Measurements from ENCODE around the gene GLTP. TPM values are rescaled to one million over a fixed set of nuclear protein-coding genes. Genes with fewer than 3 reads are reported as not detected.

Gene GLTP
- total and polyA plus RNA-seq, 2 of the 13 experiments (the other 11 are each of a cell fraction or from before 2014, with no cell fraction given), result 10.7 to 12.9 TPM

DNA sequence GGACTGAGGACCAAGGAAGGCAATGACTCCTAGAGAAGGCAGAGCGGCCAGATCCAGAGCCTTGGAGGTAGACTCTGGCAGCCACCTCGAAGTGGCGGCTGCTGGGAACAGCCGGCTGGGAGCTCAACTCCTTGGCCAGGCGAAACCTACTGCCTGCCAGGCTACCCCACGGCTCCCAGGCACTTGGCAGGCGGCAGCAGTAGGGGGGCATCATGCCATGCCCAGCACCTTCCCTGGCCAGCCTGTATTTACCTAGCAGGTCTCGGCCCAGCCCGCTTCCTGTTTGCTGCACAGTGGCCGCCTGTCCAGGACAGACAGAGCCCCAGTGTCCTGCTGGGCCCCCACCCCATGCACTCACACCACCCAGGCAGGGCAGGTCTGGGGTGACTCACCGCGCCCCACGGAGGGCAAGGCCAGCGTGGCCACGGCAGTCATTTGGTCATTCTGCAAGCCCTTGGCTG is 57.4 kb downstream of the GLTP start (continued):
- TF ChIP-seq, protein P1, sequence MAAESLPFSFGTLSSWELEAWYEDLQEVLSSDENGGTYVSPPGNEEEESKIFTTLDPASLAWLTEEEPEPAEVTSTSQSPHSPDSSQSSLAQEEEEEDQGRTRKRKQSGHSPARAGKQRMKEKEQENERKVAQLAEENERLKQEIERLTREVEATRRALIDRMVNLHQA (CRISPR knock-in tag; IDR thresholded peaks at IDR 0.05), result no peak
- peak; percentile 71 for TF ChIP-seq SKI (IDR thresholded peaks at IDR 0.05; ENCODE audit: partially characterized antibody)
- no peak for TF ChIP-seq FOXA1 (IDR thresholded peaks at IDR 0.05)
- peak; percentile 91 for TF ChIP-seq FOXA1 (CRISPR knock-in tag; IDR thresholded peaks at IDR 0.05)
- 0 out of 2 replicates have a peak, but pooled peaks have one; percentile 61 for TF ChIP-seq ZKSCAN8 (CRISPR knock-in tag; IDR thresholded peaks at IDR 0.05; ENCODE audit: borderline replicate concordance)
- TF ChIP-seq, protein P2, sequence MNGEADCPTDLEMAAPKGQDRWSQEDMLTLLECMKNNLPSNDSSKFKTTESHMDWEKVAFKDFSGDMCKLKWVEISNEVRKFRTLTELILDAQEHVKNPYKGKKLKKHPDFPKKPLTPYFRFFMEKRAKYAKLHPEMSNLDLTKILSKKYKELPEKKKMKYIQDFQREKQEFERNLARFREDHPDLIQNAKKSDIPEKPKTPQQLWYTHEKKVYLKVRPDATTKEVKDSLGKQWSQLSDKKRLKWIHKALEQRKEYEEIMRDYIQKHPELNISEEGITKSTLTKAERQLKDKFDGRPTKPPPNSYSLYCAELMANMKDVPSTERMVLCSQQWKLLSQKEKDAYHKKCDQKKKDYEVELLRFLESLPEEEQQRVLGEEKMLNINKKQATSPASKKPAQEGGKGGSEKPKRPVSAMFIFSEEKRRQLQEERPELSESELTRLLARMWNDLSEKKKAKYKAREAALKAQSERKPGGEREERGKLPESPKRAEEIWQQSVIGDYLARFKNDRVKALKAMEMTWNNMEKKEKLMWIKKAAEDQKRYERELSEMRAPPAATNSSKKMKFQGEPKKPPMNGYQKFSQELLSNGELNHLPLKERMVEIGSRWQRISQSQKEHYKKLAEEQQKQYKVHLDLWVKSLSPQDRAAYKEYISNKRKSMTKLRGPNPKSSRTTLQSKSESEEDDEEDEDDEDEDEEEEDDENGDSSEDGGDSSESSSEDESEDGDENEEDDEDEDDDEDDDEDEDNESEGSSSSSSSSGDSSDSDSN (CRISPR knock-in tag; IDR thresholded peaks at IDR 0.05), result peak; percentile 56
- TF ChIP-seq GABPA (IDR thresholded peaks at IDR 0.05; ENCODE audit: low read depth, low read length), result no peak
- TF ChIP-seq GABPA (CRISPR knock-in tag; IDR thresholded peaks at IDR 0.05; ENCODE audit: low read depth), result no peak
- no peak for TF ChIP-seq POGZ (CRISPR knock-in tag; IDR thresholded peaks at IDR 0.05)
- no peak for TF ChIP-seq ZNF878 (CRISPR knock-in tag; IDR thresholded peaks at IDR 0.05)
- no peak for TF ChIP-seq ZNF513 (CRISPR knock-in tag; conservative IDR thresholded peaks at IDR 0.05)
- TF ChIP-seq ZNF574 (CRISPR knock-in tag; IDR thresholded peaks at IDR 0.05), result 0 out of 2 replicates have a peak, but pooled peaks have one; percentile 28
- no peak for TF ChIP-seq ZNF431 (CRISPR knock-in tag; IDR thresholded peaks at IDR 0.05; ENCODE audit: borderline replicate concordance, low read depth)
- 0 out of 2 replicates have a peak, but pooled peaks have one; percentile 35 for TF ChIP-seq ZNF331 (CRISPR knock-in tag; IDR thresholded peaks at IDR 0.05)
- TF ChIP-seq KDM3A (CRISPR knock-in tag; IDR thresholded peaks at IDR 0.05; ENCODE audit: low read depth), result peak; percentile 32; the same call in 1 of the 2 replicates
- no peak for TF ChIP-seq SATB2 (CRISPR knock-in tag; IDR thresholded peaks at IDR 0.05)
- peak; percentile 35; the same call in 1 of the 2 replicates for TF ChIP-seq SP4 (CRISPR knock-in tag; IDR thresholded peaks at IDR 0.05)
- TF ChIP-seq, protein P3, sequence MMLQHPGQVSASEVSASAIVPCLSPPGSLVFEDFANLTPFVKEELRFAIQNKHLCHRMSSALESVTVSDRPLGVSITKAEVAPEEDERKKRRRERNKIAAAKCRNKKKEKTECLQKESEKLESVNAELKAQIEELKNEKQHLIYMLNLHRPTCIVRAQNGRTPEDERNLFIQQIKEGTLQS (CRISPR knock-in tag; IDR thresholded peaks at IDR 0.05), result peak; percentile 81
- no peak for TF ChIP-seq ISL2 (CRISPR knock-in tag; IDR thresholded peaks at IDR 0.05)
- no peak for TF ChIP-seq NFE2L2 (IDR thresholded peaks at IDR 0.05; ENCODE audit: low read length)
- TF ChIP-seq ZBTB38 (CRISPR knock-in tag; IDR thresholded peaks at IDR 0.05), result peak; percentile 34; the same call in 1 of the 2 replicates
- peak; percentile 97 for TF ChIP-seq FOSL2 (CRISPR knock-in tag; IDR thresholded peaks at IDR 0.05)
- peak; percentile 45; the same call in 1 of the 2 replicates for TF ChIP-seq HOXA3 (CRISPR knock-in tag; IDR thresholded peaks at IDR 0.05)
